ENCODE measurements around the gene MAP1B.
A peak's percentile ranks its signal among the peaks of the same experiment; 100 is the strongest.

MAP1B gene

GRCh38 chr5:72199681-72200080, 92.4 kb downstream of the MAP1B start:
- DNase-seq: no peak

DNA sequence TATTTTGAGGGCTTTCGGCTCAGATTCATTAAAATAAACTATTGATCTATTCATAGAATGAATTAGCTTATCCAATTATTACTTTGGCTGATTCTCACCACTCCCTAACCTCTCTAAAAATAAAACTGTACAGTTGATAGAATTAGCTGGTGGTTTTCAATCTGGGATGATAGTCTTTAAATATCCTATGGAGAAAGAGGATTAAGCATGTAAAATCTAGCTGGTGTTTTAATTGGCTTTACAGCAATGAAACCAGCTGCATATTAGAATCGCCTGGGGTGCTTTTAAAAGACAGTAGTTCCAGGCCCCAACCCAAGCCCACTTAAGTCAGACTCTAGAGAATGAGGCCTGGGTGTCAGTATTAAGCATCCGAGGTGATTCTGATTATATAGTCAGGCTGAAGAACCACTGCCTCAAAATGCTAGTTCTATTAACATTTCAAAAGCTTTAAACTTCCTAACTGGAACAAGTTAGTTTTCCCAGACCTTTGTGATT, 95.1 kb downstream of the MAP1B start:
- no peak for DNase-seq

GRCh38 chr5:72203251-72203845, 96.1 kb downstream of the MAP1B start:
- DNase-seq: no peak

DNA sequence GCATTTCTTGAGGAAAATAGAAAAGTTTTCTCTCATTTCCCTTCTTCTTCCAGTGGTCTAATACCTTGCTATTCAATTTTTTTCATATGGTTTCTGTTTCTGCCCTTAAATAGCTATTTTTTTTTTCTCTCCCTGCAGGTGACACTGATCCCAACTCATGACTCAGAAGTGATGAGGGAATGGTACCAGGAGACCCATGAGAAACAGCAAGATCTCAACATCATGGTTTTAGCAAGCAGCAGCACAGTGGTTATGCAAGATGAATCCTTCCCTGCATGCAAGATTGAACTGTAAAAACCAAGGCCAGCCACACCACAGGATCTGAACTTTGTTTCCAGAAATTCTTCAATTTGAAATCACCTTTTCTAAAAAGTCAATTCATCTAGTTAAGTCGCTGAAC, 97.7 kb downstream of the MAP1B start:
- DNase-seq: no peak

DNA sequence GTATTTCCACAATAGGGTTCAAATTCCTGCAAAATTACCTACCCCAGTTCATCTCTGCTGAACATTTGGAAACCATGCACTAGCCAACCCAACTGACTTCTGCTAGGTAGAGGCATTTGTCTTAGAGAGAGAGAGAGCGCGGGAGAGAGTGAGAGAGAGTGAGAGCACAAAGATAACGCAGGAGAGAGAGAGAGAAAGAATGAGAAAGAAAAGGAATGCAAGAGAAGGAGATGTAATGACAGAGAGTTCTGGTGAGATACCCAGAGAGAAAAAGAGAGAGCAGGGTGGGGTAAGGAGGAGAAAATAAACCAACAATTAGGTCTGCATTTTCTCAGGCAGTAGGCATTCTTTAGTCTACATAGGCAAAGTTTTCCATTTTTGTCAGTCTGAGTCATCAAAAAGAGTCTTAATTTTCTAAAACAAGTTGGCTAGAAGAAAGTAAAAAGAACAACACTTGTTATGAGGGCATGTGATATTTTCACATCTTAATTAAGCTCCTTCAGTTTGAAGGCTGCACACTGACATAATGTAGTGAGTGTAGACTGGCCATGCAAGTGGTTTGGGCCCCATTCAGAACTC, 98.2 kb downstream of the MAP1B start:
- DNase-seq: no peak

GRCh38 chr5:72206160-72206559, 98.9 kb downstream of the MAP1B start:
- no peak for DNase-seq

DNA sequence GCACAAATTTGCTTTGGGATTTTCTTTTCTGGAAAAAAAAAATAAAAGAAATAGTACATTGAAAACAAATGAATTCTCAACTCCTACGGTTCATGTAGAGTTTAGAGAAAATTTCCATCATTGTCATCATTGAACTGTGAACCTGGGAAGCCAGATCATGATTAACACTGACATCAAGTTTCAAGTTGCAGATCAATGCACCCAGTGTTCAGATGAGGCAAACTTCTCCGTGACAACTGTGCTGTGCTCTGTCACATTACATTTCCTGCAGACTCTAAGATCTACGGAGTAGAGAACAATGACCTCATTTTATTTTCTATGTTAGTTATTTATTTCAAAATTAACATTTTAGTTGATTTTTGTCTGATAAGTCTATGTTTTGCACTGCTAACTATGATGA, 99.7 kb downstream of the MAP1B start:
- peak; percentile 28 for DNase-seq

DNA sequence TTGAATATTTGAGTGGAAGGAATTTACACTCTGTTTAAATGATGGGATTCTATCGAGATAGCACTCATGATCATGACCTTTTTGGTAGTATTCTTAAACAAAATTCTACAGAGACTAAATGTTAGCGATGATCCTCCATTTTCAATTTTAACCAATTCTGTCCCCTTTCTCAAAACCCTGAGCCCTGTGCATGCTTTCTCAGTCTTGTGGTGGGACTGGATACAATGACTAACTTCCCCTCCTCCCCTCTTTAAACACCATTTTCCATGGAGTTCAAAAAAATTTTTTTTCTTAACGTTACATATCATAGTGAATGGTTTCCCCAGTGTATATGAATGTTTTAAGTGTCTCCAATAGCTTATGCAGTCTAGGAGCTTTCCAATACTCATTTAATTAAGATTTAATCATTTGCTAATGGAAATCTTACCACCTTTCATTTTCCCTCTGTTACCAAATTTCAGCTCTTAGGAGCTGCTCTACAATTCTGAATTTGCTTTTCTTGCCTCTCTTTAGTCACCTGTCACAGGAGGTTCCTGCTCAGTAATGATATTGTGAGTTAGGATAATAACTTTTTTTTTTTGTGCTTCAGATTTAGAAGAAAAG, 101.2 kb downstream of the MAP1B start:
- DNase-seq: no peak

- no peak for DNase-seq
Observed at GRCh38 chr5:72209147-72210115, 102.2 kb downstream of the MAP1B start.

DNA sequence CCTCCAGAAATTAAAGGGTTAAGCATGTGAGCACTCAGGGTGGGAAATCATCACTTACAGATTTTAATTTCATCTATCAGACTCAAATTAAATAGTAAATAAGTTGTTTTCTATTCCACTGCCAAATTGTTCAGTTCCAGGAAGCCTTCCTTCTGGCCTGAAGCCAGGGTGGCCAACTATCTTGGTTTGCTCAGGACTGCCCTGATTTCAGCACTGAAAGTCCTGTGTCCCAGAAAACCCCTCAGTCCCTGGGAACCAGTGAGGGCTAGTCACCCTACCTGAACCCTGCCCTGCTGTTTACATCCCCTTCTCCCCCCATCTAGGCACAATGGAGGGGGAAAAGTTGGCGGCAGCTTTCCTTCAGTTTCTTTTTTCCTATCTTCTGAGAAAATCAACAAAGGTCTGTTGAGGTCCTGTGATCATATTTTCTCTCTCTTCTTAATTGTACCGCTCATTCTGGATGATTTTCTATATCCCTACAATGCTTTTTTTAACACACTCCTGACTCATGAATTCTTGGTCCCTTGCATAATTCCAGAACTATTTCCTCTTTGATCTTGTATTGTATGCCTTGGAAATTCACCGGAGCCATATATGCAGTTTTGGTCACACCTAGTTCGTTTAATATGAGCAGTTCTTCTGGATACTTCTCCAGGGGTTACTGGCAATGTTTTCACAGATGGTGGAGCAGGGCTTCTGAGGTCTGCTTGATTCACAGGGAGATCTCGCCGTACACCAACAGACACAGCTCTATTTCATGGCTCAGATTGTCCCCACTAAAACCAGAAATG, 103.8 kb downstream of the MAP1B start:
- DNase-seq: no peak

GRCh38 chr5:72212171-72212570, 104.9 kb downstream of the MAP1B start:
- DNase-seq: no peak

GRCh38 chr5:72213482-72213881, 106.2 kb downstream of the MAP1B start:
- no peak for DNase-seq

GRCh38 chr5:72214168-72214567, 106.9 kb downstream of the MAP1B start:
- no peak for DNase-seq

DNA sequence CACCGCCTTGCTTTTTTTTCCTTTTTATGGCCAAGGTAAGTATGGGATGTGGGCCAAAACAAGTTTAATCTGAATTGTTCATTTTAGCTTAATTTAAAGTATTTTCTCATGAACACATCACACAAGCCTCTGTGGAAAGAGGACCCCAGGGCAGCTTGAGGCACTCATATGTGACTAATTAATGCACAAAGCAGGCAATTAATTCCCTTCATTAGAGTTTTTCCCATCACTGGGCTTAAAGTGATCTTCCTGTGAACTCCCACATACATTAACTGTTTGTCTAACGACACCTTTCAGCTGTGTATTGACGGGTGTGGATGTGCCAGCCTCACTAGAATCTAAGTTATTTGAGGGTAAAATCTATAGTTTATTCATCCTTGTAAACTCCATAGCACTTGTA, 109.5 kb downstream of the MAP1B start:
- no peak for DNase-seq

DNA sequence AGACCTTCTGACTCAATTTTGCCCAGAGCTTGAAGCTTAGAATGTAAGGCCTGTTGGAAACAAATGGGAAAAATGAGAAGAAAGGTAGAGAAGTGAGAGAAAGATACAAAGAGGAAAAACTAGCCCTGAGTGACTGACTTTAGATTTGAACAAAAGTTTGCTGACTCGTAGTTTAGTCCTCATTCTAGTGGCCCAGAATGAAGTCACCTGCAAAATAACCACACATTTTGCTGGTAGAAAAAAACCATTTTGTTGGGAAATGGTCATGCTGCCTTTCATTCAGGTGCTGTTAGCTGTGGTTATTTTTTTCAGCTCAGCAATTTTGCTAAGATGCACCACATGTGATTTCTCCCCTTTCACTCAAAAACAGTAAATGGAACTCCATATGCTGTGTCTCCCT, 113.8 kb downstream of the MAP1B start:
- DNase-seq: no peak

DNA sequence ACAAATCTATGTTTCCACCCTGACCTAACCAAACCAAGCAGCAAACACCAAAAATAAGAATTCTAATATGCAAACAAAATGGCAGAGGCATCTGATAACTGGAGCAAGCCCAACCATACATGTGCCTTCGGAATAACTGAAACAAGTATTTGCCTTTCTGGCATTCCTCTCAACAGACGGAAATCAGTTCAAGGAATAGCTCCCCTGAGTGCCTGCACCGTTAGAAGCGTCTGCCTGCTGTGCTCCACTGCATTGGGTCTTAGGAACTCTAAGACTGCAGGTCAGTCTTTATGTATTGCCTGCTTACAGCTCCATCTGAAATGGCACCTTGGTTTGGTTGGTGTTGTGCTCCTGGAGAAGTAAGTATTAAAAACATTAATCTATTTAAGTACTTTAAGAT, 114.3 kb downstream of the MAP1B start:
- DNase-seq: no peak

DNA sequence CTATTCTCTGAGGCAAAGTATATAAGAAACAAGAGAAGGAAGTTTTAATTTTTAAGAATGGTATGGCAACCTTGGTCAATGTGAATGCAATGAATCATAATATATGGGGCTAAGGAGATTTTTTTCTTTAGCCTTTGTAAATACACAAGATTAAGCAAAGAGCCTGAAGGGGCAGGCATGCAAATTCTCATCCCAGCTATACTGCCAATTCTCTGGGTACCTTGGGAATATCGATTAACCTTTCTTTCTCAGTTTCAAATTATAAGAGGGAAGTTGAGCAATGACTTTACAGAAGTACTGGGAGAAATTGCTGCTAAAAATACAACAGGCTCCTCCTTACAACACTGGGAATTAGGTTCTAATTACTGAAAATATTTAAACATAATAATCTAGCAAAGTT, 115.2 kb downstream of the MAP1B start:
- DNase-seq: no peak

DNA sequence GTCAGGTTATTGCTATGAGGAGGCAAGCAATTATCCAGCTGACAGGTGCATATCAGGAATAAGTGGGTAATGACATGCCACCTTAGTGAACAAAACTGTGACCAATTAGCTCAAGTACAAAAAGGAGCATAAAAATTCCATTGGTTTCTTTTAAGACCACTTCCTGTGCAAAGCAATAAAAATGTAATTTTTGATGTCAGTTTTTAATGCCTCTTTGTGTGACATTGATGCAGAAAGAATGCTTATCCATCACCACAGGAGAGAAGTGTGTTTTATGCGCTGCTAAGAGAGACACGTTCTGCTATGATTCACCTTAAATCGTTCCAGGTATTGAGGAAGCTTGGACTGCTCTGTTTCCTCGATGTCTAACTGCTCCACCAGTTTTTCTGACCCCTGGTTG, 116.1 kb downstream of the MAP1B start:
- no peak for DNase-seq

DNA sequence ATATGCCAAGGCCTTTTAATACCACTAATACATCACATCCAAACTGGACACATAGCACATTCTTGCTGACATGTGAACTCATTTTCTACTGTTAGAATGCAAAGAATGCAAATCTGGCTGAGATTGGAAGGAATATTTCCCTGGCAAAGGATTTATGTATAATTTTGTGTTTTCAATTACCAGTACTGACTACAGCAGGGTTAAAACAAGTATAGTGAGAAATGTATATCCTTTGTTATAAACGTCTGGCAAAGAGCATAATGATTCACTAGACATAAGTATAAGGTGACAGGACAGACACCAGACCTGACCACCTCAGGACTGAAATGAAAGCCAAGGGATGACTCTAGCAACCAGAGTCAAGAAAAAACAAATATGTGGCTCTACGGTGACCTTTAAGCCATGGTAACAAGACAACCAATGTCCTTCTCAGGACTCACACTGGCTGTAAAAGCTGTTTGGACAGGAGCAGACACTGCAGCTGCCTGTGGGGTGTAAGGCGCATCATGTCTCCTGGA, 117.7 kb downstream of the MAP1B start:
- DNase-seq: no peak

DNA sequence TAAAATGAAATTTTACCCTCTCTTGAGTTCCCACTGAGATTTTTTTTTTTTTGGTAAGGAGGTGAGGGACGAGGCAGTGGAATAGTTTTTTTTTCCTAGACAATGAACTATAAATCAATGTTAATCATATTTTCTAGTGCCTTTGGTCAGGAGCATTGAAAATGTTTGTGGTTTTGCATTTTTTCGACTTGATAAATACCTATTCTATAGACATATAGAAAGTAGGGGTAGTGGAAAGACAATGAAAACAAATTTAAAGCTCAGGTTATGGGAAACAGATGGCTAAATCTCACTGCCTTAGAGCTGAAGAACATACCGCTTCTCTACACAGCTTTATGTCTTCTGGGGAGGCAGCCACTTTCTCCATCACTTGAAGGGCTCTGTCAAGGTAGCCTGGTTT, 118.5 kb downstream of the MAP1B start:
- DNase-seq: no peak

DNA sequence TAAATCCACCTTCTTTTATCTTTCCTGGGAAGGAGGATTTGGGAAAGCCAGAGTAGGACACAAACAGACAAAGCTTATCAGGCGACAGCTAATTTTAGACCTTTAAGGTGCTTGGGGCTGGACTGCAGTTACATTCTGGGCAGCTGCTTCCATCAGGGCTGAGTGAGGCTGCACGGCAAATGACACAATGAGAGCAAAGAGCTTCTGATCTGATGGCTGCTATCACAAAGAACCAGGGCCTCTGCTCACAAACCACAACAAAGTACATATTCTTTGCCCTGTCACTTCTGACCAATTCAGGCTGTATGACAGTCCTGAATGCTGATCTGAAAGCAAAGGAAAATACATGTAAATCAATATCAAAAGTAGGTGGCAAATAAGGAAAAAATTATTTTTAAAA, 119.7 kb downstream of the MAP1B start:
- no peak for DNase-seq

- no peak for DNase-seq
Observed at GRCh38 chr5:72228960-72229359, 121.7 kb downstream of the MAP1B start.
